ENCODE data around the gene LHFPL3. TPM values are rescaled to one million over a fixed set of nuclear protein-coding genes. Genes with fewer than 3 reads are reported as not detected.

The LHFPL3 gene
- total RNA-seq, 4 donors from 2014 or later: 0.83 TPM; not detected in 3

DNA sequence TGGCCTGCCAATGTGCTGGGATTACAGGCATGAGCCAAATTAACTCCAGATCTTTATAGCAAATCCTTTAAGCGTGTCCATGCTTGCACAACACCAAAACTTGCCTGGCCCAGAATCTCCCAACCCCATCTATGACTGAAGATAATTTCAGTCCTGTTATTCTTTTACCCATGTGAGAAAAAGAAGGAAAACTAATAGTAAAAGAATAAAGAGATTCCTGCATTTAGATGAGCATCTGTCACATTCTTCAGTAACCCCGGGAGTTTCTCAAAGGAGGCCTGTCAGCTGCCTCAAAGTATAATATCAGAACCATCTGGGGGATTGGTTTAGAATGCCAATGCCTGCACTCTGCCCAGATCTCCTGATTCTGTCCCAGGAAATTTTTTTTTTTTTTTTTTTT, 527.5 kb downstream of the LHFPL3 start:
- TF ChIP-seq POLR2A (IDR thresholded peaks at IDR 0.05): no peak
- TF ChIP-seq, protein P1, sequence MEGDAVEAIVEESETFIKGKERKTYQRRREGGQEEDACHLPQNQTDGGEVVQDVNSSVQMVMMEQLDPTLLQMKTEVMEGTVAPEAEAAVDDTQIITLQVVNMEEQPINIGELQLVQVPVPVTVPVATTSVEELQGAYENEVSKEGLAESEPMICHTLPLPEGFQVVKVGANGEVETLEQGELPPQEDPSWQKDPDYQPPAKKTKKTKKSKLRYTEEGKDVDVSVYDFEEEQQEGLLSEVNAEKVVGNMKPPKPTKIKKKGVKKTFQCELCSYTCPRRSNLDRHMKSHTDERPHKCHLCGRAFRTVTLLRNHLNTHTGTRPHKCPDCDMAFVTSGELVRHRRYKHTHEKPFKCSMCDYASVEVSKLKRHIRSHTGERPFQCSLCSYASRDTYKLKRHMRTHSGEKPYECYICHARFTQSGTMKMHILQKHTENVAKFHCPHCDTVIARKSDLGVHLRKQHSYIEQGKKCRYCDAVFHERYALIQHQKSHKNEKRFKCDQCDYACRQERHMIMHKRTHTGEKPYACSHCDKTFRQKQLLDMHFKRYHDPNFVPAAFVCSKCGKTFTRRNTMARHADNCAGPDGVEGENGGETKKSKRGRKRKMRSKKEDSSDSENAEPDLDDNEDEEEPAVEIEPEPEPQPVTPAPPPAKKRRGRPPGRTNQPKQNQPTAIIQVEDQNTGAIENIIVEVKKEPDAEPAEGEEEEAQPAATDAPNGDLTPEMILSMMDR (IDR thresholded peaks at IDR 0.05): no peak
- Histone ChIP-seq H3K27ac (no peak overlapping the region), H3K4me1 (no peaks in the 10 kb centered on the region), H3K4me3 (no peak overlapping the region), H3K27me3 (no peaks in the 10 kb centered on the region), H3K9me3 (no peaks in the 10 kb centered on the region), H3K36me3 (no peaks in the 10 kb centered on the region)
- no peak for DNase-seq
- intact Hi-C loops (cut with DNase I; ENCODE audit: low total_unique reads): no loop called here

DNA sequence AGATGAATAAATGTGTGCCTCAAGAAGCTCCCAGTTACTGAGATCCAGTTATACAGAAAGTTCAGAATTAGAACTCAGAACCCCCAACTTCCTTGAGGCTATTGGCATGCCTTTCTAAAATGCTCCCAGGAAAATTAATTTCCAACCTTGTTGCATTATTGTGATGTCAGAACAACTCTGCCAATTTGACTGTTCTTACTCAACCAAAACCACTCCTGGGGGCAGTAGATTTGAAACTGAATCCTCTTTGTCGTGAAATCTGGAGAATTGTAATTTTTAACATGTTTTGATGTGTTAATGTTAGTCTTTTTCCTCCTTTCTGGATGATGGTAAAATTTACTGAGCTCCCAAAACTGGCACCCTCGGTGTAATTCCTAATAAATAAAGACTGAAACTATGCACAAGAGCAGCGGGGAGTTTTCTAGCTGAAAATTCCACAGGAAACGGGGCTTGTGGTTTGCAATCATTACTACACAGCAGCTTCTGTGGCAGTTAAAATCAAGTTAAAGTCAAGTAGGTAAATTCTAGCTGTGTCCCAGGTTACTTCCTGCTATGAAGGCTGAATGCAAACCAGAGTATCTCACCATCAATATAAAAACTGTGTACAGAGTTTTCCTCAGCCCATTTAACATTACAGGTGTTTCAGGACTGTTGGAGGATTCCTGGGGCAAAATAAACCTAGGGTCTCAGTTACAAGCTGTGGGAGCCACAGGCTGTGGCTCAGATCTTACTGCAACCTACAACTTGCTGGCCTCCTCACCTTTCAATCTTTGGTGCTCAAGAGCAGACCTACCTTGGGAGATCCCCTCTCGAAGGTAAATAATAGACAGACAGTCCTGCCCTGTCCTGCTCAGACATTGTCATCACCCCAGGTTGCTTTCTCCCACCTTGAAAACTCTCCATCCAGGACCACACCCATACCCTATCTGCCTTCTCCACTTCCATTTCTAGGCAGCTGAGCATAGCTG, 529.3 kb downstream of the LHFPL3 start:
- intact Hi-C loops (cut with DNase I; ENCODE audit: low total_unique reads): no loop called here
- DNase-seq: no peak
- Histone ChIP-seq H3K27ac (no peak overlapping the region), H3K4me3 (no peak overlapping the region), H3K9me3 (no peaks in the 10 kb centered on the region), H3K4me1 (no peaks in the 10 kb centered on the region), H3K36me3 (no peaks in the 10 kb centered on the region), H3K27me3 (no peaks in the 10 kb centered on the region)
- TF ChIP-seq, protein P1 (IDR thresholded peaks at IDR 0.05): no peak
- TF ChIP-seq POLR2A (IDR thresholded peaks at IDR 0.05): no peak

DNA sequence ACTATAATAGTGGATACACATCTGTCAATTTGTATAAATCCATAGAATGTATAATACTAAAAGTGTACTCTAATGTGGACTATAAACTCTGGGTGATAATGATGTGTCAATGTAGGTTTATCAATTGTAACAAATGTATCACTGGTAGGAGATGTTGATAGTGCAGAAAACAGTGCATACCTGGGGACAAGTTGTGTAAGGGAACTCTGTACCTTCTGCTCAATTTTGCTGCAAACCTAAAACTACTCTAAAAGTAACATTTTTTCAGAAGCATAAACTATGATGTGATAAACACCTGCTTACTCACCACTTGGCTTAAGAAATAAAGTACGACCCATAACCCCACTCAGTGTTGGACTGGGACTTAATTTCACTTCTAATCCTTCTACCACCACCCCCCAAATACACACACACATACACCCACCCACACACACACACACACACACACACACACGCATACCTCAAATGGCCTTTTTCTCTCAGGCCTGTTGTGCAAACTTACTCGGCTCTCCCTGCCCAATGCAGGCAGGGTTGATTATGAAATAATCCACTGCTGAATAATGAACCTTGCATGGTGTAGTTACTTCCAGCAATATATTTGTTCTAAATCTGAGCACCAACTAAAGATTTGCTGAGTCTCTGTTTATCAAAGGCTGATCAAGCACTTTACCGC, 531.5 kb downstream of the LHFPL3 start:
- no peaks in the 10 kb centered on the region for H3K9me3 ChIP-seq
- no peaks in the 10 kb centered on the region for H3K36me3 ChIP-seq
- H3K27me3 ChIP-seq: no peaks in the 10 kb centered on the region
- no peaks in the 10 kb centered on the region for H3K4me1 ChIP-seq
- no peak for TF ChIP-seq POLR2A (IDR thresholded peaks at IDR 0.05)
- TF ChIP-seq, protein P1 (IDR thresholded peaks at IDR 0.05): no peak
- no peak for DNase-seq
- intact Hi-C loops (cut with DNase I; ENCODE audit: low total_unique reads): no loop called here
- H3K27ac ChIP-seq: no peak overlapping the region
- no peak overlapping the region for H3K4me3 ChIP-seq

DNA sequence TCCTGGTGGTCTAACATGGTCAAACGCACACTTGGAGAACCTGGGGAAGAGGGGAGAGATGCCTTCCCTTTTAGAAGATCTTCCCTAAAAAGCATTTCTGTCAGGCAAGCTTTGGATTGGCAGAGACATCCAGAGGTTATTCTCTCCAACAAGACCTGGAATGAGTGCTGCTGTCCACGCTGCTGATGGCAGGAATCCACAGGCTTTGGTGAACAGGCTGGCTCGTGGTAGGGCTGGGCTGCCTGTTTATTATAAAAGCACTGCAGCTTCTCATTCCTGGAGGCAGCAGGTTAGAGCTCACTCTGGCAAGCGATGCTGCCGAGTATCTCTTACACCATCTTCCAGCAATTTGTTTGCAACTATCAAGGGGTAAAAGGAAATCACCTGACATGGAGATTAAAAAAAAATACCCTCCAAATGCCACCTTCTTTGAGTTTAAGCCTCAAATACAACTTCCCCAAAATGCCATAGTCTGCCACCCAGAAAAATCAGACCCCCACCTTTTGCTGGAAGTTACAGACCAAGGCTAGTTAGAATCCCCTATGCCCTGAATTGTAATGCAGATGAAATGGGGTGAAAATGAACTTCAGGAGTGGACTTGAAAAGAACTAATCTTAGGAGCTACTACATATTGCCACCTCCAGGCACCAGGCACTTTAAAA, 533.5 kb downstream of the LHFPL3 start:
- TF ChIP-seq, protein P1 (IDR thresholded peaks at IDR 0.05): no peak
- TF ChIP-seq POLR2A (IDR thresholded peaks at IDR 0.05): no peak
- Histone ChIP-seq H3K27me3 (no peaks in the 10 kb centered on the region), H3K4me1 (no peaks in the 10 kb centered on the region), H3K27ac (no peak overlapping the region), H3K9me3 (no peaks in the 10 kb centered on the region), H3K36me3 (no peaks in the 10 kb centered on the region), H3K4me3 (no peak overlapping the region)
- intact Hi-C loops (cut with DNase I; ENCODE audit: low total_unique reads): no loop called here
- no peak for DNase-seq
